Stimulated activated CD4-positive, alpha-beta T cell treated with anti-CD3 and anti-CD28 coated beads, Interleukin-1b, Interleukin-23, amount 100 ng/mL, for 24 hours (primary cell): Measurements from ENCODE around the gene DIRAS3.
"Not testable (repeated sequence)": the region's sequence is repeated elsewhere in the genome, so short reads cannot be mapped to it uniquely, and the experiment has no call there.

Experiments
- DNase-seq, 4 experiments: peaks; one replicate each; pipeline ENCODE4 v3.0.0-alpha.2; 2020; ENCODE audit warnings: low read depth in 4 of 4, low spot score in 1 of 4

The DIRAS3 gene, protein sequence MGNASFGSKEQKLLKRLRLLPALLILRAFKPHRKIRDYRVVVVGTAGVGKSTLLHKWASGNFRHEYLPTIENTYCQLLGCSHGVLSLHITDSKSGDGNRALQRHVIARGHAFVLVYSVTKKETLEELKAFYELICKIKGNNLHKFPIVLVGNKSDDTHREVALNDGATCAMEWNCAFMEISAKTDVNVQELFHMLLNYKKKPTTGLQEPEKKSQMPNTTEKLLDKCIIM

DNA sequence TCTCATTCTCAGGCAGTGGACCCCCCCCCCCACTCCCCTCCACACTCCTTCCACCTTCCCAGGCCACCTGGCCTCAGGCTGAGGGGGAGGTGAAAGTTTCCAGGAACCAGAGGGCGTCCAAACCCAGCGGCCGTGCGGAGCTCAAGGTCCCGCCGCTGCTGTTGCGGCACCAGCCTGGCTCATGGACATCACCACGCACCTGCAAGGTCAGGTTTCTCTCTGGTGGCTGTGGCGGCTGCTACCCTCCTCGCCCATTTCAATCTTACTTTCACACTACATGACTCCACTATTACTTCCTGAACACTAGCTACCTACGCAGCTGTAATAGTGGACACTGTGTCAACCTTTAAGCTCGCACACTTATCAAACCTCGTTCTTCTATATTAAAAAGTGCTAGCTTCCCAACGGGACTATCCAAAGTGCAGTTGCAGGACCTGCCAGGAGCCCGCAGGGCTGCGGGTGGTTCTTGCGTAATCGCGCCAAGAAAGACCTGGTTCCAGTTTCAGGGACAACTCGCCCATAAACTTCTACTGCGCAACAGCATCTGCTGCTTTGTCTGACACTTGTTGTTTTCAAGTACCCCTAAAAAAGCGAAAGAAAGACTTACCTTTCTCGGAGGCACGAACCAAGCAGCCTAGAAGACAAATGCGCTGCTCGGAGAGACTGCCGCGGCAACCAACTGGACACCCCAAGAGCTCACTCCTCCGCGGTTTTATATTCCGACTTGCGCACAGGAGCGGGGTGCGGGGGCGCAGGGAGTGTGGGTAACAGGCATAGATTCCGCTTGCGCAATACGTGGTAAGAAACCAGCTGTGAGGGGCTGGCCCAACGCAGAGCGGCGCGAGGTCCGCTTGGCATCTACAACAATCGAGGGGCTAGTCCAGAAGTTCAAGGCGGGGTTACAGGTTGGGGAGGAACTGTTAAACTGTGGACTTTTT, at the start of gene DIRAS3:
DIRAS3 (minus strand) TSS at position 687 of the 938 bp plus-strand sequence. CDS start 3,330 bp downstream, outside the sequence.
- no peak for DNase-seq

DNA sequence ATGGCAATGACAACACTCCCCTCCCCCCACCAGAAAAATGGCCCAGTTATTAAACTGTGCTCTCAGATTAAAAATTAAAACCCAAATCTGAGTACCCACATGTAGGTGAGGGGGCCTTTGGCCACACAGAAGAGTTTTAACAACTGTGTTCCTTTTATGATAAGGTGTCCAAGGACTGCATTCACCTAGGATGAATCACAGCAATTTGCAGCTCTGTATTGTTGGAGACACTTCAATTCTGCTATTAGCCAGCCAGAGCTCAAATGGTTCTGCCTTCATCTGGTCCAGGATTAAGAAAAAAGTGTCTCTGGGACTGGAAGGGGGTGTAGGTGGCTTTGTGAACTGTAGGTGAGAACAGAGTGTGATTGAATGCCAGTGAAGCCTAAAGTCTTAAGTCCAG, 43.3 kb upstream of the DIRAS3 start:
- DNase-seq, result no peak

DNA sequence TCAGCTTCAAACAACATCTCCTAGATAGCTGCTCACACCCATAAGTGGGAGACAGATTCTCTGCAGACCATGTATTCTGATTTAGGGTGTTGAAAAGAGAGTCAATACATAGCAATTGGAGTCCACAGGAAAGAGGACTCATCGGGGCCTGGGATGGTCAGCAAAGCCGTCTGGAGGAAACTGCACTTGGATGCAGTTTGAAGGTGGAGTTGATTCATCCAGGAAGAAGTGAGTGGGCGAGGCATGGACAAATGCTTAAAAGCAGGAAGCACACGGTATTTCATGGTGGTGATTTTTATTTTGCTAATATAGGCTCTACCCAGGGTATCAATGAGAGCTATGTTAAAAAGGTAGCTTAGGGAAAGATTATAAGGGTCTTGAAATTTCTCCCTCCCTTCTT, 36.8 kb upstream of the DIRAS3 start:
- DNase-seq, result no peak

DNA sequence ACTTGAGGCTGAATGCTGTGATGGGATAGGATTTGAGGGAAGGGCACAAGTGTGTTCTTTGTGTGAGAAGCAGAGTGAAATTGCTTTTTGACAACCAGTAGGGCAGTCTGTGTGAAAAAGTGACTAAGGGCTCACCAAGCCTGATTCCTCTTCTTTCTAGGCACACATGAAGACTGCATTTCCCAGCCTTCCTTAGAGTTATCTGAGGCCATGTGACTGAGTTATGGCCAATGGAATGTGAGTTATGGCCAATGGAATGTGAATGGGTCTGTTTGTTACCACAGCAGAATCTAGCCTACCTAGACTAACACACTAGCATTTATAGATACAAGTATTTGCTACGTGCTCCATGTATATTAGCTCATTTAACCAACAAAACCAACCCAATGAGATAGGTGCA, 35.3 kb upstream of the DIRAS3 start:
- DNase-seq, result no peak

DNA sequence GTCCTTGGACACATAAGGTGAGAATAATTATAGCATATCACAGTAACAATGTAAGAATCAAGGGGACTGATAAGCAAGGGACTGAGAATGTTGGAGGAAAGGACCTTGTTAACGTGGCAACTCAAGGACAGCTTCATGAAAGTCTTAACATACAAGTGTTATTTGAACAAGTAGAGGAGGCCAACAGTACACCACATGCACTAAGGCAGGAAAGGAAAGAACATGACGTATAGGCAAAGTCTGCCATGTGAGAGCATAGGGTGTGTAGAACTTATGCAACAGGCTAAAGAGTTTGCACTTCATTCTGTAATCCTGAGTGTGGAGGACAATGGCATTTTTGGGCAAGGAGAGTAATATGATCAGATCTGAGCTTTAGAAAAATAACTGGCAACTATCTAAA, 33.3 kb upstream of the DIRAS3 start:
- no peak for DNase-seq

DNA sequence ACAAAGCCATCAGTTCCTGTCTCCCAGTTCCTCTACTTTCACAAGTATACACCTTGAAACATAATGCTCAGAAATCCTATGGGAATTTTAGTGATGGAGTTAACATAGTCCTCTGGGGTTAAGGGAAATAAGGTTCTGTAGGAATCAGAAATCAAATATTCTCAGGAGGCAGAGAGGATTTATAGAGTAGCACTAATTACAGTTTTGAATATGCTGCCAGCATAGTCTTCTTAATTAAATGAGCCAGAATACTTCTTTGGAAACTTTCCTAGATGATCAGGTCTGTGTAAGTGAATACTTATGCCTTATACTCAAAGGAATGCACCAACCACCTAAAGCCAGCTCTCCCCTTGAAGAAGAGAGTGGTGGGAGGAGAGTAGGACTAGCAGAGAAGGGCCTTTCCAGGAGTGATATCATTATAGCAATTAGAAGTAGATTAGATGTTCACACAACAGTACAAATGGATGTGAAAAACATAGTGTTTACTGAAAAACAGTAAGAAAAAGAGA, 31.4 kb upstream of the DIRAS3 start:
- DNase-seq, result no peak

DNA sequence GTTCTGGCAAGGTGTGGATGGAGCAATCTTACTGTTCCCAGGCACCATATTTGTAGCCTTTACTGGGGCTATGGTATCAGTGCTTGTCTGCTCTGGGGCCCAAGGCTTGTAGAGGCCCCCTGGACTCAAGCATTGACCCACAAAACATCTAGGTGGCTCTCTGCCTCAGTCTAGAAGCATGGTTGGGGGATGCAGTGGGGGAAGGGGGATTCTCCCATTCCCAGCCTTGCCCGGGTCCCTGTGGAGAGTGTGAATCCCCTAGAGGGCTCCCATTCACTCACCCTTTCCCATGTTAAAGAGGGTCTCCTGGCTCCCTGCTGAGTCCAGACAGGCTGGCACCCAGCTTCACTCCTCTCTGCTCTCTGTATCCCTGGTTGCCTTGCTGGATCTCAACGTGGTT, 28.2 kb upstream of the DIRAS3 start:
- no peak for DNase-seq

DNA sequence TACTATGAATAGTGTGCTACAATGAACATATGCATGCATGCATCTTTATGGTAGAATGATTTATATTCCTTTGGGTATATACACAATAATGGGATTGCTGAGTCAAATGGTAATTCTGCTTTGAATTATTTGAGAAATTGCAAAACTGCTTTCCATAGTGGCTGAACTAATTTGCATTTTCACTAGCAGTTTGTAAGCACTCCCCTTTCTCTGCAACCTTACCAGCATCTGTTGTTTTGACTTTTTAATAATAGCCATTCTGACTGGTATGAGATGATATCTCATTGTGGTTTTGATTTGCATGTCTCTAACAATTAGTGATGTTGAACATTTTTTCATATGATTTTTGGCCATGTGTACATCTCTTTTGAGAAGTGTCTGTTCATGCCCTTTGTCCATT, 24.0 kb upstream of the DIRAS3 start:
- no peak for DNase-seq

DNA sequence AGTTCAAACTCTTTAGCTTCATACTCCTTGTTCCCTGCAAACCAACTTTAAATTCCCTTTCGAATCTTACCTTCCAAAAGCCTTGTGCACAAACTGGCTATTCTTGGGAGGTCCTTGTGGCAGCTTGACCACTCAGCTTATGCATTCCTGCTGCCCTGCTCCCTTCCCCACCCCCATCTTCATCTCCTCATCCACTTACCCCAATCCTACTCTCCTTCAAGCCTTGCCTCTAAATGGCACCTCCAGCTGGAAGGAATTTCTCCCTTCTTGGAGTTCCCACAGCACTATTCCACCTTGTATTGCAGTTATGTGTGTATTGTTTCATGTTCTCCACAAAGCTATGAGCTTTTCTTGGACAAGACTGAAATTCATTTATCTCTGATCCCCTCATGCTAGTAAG, 15.3 kb upstream of the DIRAS3 start:
- DNase-seq, result no peak

DNA sequence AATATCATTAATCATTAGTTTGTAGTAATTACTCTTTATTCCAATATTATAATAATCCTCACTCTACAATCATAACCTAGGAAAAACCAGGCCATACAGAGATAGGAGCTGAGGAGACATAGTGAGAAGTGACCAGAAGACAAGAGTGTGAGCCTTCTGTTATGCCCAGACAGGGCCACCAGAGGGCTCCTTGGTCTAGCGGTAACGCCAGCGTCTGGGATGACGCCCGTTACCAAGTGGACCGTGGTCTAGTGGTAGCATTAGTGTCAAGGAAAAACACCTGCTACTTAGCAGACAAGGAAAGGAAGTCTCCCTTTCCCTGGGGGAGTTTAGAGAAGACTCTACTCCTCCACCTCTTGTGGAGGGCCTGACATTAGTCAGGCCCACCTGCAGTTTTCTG, 7.6 kb upstream of the DIRAS3 start:
- DNase-seq, result not testable (repeated sequence)

DNA sequence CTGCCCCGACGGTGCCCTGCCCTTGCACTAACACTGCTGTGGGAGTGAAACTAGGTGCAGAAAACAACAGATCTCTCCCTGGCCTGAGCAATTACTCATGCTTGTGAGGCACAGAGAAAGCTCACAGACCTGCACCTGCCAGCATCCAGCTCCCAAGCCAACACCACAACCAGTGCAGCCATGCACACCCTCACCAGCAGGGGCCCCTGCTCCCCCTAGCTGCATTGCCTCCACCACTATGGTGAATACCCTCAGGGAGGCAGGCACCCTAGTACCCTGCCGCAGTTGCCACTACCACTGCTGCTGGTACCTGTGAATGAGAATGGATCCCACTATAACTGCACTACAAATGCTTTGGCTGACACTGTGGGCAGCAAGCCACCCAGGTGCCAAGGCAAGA, 7.1 kb upstream of the DIRAS3 start:
- no peak for DNase-seq

DNA sequence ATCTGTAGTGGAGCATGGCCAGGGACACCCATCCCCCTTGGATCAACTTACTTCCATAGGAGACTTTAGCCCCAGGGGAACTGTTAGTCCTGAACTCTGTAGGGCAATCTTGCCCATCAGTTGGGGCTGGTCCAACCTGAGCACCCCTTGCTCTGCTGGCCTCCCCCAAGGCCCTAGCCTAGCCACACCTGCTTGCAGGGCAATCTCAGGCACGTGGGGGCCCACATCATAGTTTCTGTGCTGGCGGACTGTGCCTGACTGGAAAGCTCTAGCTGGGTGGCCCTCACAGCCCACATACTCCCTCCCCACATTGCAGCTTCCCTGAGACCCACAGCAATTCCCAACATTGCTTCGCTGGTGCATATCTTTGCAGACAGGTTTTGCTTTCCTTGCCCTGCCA, 6.6 kb upstream of the DIRAS3 start:
- DNase-seq, result no peak

DNA sequence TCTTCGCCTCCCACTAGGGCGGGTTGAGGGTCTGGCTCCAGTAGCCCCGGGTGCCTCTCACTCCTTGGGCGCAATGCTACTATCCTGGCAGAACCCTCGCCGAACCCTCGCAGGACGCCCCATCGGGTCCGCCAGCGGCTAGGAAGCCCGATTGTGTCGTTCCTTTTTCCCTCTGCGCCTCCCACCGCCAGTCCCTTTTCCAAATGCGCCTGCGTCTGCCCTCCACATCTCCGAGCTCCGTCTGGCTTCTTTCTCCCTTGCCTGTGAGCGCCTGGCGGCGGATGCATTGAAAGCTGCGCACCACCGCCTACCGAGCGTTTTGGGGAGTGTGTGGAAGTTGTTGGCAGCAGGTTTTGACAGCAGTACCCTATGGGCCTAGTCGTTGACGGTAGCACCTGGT, 1.0 kb upstream of the DIRAS3 start:
- no peak for DNase-seq

DNA sequence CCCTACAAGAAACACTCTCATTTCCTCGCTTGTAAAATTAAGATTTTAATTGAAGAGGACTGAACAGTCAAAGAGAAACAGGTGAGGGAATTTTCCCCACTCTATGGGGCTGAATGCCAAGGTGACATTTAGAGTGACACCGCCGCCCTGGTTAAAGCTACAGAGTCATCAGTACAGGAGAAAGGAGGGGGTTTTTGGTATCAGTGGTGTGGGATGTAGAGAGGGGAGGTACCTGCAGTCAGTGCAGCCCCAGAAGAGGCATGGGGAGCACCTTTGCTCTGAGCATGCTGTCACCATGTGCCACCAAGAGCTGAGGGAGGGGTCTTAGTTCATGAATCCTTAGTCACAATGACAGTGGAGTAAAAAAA, 2.8 kb downstream of the DIRAS3 start:
- no peak for DNase-seq

DNA sequence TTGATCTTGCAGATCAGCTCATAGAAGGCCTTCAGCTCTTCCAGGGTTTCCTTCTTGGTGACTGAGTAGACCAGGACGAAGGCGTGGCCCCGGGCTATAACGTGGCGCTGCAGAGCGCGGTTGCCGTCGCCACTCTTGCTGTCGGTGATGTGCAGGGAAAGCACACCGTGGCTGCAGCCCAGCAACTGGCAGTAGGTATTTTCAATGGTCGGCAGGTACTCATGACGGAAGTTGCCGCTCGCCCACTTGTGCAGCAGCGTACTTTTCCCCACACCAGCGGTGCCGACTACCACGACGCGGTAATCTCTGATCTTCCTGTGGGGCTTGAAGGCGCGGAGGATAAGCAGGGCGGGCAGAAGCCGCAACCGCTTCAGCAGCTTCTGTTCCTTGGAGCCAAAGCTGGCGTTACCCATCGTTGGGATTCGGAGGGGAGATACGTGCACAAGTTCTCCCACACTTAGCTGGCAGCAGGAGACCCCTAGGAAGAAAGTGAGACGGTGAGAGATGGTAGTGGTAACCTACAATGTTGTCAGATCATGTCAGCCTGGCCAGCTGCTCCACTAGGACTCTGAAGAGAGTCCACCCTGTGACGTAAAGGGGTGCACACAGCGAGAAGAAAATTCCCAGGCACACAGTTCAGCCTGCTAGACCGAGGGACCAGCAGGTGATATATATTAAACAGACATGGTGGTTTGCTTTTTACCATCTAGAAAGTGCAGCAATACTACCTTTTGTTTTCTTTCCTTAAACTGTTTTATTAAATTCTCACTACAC, 3.4 kb downstream of the DIRAS3 start:
- no peak for DNase-seq

DNA sequence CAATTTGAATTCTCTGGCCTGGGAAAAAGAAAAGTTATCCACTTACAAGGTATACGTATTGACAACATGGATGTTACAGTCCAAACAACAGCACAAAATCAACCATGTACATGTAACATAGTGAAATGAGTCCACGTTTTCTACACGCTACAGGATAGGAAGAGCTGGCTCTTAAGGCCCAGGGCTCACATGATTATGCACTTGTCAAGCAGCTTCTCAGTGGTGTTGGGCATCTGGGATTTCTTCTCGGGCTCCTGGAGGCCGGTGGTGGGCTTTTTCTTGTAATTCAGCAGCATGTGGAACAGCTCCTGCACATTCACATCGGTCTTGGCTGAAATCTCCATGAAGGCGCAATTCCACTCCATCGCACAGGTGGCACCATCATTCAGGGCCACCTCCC, 4.0 kb downstream of the DIRAS3 start:
- no peak for DNase-seq

DNA sequence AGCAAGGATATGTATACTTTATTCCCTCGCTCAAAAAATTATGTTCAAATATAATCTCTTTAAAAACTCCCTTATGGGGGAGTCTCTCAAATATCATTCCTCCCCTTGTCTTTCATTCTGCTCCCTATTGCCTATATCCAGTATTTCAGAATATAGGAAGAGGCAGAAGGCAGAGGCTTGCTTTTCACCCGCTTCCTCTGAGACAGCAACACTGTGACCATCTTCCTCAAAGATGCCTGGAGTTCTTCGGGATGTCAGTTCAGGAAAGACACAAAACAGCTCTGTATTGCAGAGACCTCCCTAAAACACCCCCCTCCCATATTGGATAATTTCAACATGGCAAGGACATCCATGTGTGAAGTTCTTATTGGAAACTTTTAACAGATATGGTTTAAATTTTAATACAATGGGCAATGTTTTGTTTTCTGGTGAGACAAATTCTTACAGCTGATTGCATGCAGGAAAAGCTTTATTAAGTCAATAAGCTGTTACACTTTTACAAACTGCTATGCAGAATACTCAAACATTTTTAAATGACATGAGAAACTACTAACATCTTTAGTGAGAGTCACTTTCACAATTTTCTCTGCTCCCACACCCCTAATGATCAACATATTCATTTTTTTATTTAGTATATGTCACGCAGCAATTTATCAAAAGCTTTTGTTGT, 4.8 kb downstream of the DIRAS3 start:
- DNase-seq, result no peak

DNA sequence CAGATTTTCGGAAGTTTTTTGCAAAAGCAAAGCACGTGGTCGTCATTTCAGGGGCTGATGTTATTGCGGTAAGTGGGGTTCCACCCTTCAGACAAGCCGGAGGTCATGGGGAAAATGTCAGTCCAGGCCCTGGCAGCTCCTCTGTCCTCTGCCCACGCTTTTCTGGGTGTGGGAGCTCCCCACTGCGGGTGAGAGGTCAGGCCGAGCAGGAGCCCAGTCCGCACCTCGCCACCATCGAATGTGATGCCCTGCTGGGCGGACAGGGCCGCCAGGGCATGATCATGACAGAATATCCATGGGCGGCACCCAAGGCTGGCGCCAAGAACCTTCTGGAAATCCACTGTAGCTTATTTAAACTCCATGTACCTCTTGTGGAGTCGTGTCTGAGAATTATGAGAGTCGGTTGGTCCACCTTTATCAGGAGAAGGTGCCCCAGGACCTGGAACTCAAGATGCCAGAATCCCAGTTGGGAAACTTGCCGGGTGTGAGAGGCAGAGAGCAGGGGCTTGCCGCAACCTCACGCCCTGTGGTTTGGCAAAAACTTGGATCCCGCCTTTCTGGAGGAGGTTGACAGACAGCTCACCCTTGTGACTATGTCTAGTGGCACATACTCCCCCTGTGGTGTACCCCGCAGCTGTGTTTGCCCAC, 6.9 kb downstream of the DIRAS3 start:
- DNase-seq, result no peak

DNA sequence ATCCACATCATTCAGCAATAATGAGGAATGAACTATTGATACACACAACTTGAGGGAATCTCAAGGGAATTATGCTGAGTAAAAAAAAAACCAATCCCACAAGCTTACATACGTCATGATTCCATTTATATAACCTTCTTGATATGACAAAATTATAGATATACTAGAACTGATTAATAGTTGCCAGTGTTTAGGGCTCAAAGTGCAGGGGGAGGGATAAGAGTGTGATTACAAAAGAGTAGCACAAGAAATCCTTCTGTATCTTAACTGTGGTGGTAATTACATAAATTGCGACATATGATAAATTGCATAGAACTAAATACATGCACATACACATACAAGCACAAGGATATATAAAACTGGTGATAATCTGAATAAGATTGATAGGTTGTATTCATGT, 13.5 kb downstream of the DIRAS3 start:
- DNase-seq, result no peak

DNA sequence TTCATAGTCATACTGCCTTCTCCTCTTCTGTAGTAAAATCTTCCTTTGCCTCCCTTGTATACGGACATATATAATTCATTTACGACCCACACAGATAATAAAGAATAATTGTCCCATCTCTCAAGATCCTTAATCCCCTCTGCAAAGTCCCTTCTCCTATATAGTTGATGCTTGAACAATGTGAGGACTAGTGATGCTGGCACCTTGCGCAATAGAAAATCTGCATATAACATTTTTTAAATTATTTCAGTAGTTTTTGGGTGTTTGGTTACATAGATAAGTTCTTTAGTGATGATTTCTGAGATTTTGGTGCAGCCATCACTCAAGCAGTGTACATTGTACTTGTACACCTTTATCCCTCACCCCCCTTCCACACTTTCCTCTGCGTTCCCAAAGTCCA, 21.0 kb downstream of the DIRAS3 start:
- DNase-seq, result no peak

DNA sequence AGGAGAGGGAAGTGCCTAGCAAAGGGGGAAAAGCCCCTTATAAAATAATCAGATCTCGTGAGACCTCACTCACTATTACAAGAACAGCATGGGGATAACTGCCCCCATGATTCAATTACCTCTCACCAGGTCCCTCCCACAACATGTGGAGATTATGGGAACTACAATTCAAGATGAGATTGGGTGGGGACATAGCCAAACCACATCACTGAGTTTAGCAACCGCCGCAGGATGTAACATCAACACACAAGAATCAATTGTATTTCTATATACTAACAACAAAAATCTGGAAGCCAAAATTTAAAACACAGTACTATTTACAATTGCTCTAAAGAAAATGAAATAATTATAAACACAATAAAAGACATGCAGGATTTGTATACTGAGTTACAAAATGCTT, 21.9 kb downstream of the DIRAS3 start:
- no peak for DNase-seq
